Lower leg skin (tissue), 3 donors: ENCODE data around the gene ZNF532.

ENCODE experiments used
- POLR2A ChIP-seq, 2 donors: fragments of 450-650 bp; IDR thresholded peaks; one replicate each; pipeline ENCODE4 v1.6.1; 2016 to 2017; ENCODE audit warnings: antibody characterized with exemption in 2 of 2, mild to moderate bottlenecking in 1 of 2, moderate library complexity in 1 of 2
- TF ChIP-seq, protein P1 (sequence below), 3 donors: fragments of 450-650 bp; IDR thresholded peaks; one replicate each; pipeline ENCODE4 v1.5.1; 2016; ENCODE audit warnings: antibody characterized with exemption in 3 of 3, mild to moderate bottlenecking in 3 of 3, moderate library complexity in 2 of 3

DNA sequence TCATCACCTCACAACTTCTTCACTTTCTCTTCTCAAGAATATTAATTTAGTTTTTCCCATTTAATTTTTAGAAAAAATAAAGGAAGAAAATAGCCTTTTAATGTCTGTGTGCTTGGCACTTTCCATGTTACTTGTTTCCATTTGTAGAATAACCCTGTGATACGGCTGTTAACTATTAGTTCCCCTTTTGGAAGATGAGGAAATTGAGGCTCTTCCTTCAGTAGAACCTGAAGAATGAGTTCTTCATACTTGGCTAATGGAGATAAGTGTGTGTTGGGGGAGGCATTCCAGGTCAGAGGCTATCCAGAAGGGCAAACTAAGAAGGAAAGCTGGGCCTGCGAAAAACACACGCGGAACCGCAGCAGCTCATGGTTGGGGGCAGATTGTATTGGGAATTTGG lies 38.3 kb downstream of the ZNF532 start:
- TF ChIP-seq, protein P1, sequence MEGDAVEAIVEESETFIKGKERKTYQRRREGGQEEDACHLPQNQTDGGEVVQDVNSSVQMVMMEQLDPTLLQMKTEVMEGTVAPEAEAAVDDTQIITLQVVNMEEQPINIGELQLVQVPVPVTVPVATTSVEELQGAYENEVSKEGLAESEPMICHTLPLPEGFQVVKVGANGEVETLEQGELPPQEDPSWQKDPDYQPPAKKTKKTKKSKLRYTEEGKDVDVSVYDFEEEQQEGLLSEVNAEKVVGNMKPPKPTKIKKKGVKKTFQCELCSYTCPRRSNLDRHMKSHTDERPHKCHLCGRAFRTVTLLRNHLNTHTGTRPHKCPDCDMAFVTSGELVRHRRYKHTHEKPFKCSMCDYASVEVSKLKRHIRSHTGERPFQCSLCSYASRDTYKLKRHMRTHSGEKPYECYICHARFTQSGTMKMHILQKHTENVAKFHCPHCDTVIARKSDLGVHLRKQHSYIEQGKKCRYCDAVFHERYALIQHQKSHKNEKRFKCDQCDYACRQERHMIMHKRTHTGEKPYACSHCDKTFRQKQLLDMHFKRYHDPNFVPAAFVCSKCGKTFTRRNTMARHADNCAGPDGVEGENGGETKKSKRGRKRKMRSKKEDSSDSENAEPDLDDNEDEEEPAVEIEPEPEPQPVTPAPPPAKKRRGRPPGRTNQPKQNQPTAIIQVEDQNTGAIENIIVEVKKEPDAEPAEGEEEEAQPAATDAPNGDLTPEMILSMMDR (IDR thresholded peaks at IDR 0.05) = no peak
- TF ChIP-seq POLR2A (IDR thresholded peaks at IDR 0.05) = no peak
